Stomach (tissue), 9 donors: Measurements from ENCODE around the gene NUP62. TPM values are rescaled to one million over a fixed set of nuclear protein-coding genes. Genes with fewer than 3 reads are reported as not detected.

Source experiments
- DNase-seq, 2 donors: peaks; one replicate each; pipeline versions ENCODE4 v3.0.0 to v3.0.0-alpha.2; 2013 to 2019
- H3K27ac ChIP-seq, 5 donors: fragments of 200-600 bp in 4 of 5; sonication (generic) in 4 of 5; one replicate each; pipeline ENCODE4 v1.5.1; 2013 to 2019; ENCODE audit warnings: mild to moderate bottlenecking in 1 of 5, moderate library complexity in 1 of 5
- H3K27me3 ChIP-seq, 3 donors: fragments of 200-600 bp; sonication (generic); one replicate each; pipeline ENCODE4 v1.5.1; 2017 to 2019; ENCODE audit warnings: mixed run types in 1 of 3
- H3K36me3 ChIP-seq, 4 donors: fragments of 200-600 bp; sonication (generic); 1 replicate in 3 of 4; 2 replicates in 1 of 4; pipeline ENCODE4 v1.5.1; 2016 to 2019
- H3K4me1 ChIP-seq, 4 donors: fragments of 200-600 bp; sonication (generic); one replicate each; pipeline ENCODE4 v1.5.1; 2016 to 2019
- H3K4me3 ChIP-seq, 4 donors: fragments of 200-600 bp; sonication (generic) in 3 of 4; one replicate each; pipeline ENCODE4 v1.5.1; 2016 to 2019; ENCODE audit warnings: mild to moderate bottlenecking in 1 of 4
- H3K9me3 ChIP-seq, 4 donors: fragments of 200-600 bp; sonication (generic); one replicate each; pipeline ENCODE4 v1.5.1; 2016 to 2019
- CTCF ChIP-seq, 7 experiments: fragments of 450-650 bp in 4 of 7; fragments of 200-600 bp in 3 of 7; sonication (generic) in 3 of 7; IDR thresholded peaks; one replicate each; pipeline ENCODE4 v1.5.1; 2016 to 2019; ENCODE audit warnings: antibody characterized with exemption in 7 of 7, control low read depth in 2 of 7, mild to moderate bottlenecking in 1 of 7
- EP300 ChIP-seq: sonication (generic); formaldehyde crosslinking; IDR thresholded peaks from one replicate; pipeline ENCODE4 v1.6.1; 2017; ENCODE audit warnings: antibody characterized with exemption
- POLR2A ChIP-seq, 4 donors: fragments of 450-650 bp; IDR thresholded peaks; one replicate each; pipeline ENCODE4 v1.6.1; 2016; ENCODE audit warnings: antibody characterized with exemption in 4 of 4, control low read depth in 2 of 4, mild to moderate bottlenecking in 1 of 4, moderate library complexity in 1 of 4
- POLR2AphosphoS5 ChIP-seq, 3 donors: sonication (generic); formaldehyde crosslinking; IDR thresholded peaks; one replicate each; pipeline ENCODE4 v1.6.1; 2016; ENCODE audit warnings: antibody characterized with exemption in 3 of 3
- WGBS, 5 donors: extraction: QIAGEN DNeasy Blood & Tissue Kit in 3 of 5; methylation state at CpG; one replicate each; pipeline versions ENCODE4 v1.1.5 to v1.1.7; 2013 to 2018; 5-methylcytosine and 5-hydroxymethylcytosine counted together
- intact Hi-C: fragments of 100-400 bp; cut with DNase I; formaldehyde crosslinking; loops from one replicate; pipeline ENCODE4 v1.15.1; 2023; ENCODE audit warnings: low total_unique reads
- polyA plus RNA-seq, 3 donors: library from polyadenylated mRNA; stranded (reverse); fragments of 200-250 nt; gene quantifications; one replicate each; pipeline ENCODE4 v1.2.3, GENCODE V29; 2013
- total RNA-seq, 5 donors: library from RNA; depleted of rRNA; stranded (reverse); fragments of >200 nt; gene quantifications; one replicate each; pipeline versions ENCODE4 v1.1.0 to v1.2.3, GENCODE V29; 2014 to 2016
- donor health status: healthy with polysubstance abuse.
- donor health status: Bipolar disorder and iron deficiency.
- donor health status: healthy.

Gene NUP62
- total and polyA plus RNA-seq, 8 donors: 5.3 to 58.0 (median 15.2) TPM

GRCh38 chr19:49861107-49861506, 68.2 kb downstream of the NUP62 start:
- intact Hi-C loops: no loop called here

GRCh38 chr19:49860336-49861102, 68.8 kb downstream of the NUP62 start:
- intact Hi-C loops: no loop called here
- peak in 1 of 2 donors; percentile 25 for DNase-seq
- whole genome bisulfite sequencing, 5 donors: 62 to 77% (median 64%) methylated on average over 10 to 17 of the region's 17 CpGs

More at GRCh38 chr19:49861107-49861506, 68.2 kb downstream of the NUP62 start:
- TF ChIP-seq POLR2AphosphoS5 (IDR thresholded peaks at IDR 0.05) (peak in 1 of 3 donors; percentile 6), CTCF (IDR thresholded peaks at IDR 0.05) (no peak), POLR2A (IDR thresholded peaks at IDR 0.05) (no peak), EP300 (no peak)
- H3K4me3 ChIP-seq: peak overlapping the region in 1 of 4 donors; percentile 28
- no peaks in the 10 kb centered on the region for H3K9me3 ChIP-seq
- H3K27me3 ChIP-seq: no peaks in the 10 kb centered on the region
- peak; percentile 78 to 87 for DNase-seq
- peak overlapping the region; percentile 53 to 78 (median 75) for H3K27ac ChIP-seq
- peaks cover 73 to 90% (median 88%) of the 10 kb centered on the region in 4 donors for H3K36me3 ChIP-seq
- H3K4me1 ChIP-seq: peaks cover 32 to 46% (median 39%) of the 10 kb centered on the region in 4 donors
- WGBS, 5 donors: 14 to 31% (median 20%) methylated on average over 5 to 13 of the region's 13 CpGs

GRCh38 chr19:49859682-49860335, 69.5 kb downstream of the NUP62 start:
- no peaks in the 10 kb centered on the region for H3K9me3 ChIP-seq
- no peak for TF ChIP-seq CTCF (IDR thresholded peaks at IDR 0.05)
- no peak for TF ChIP-seq POLR2AphosphoS5 (IDR thresholded peaks at IDR 0.05)
- TF ChIP-seq POLR2A (IDR thresholded peaks at IDR 0.05): no peak
- TF ChIP-seq EP300: no peak
- H3K36me3 ChIP-seq: peaks cover 85 to 100% (median 99%) of the 10 kb centered on the region in 4 donors
- no peaks in the 10 kb centered on the region for H3K27me3 ChIP-seq
- peaks cover 19 to 39% (median 30%) of the 10 kb centered on the region in 4 donors for H3K4me1 ChIP-seq
- 81 to 84% (median 82%) methylated on average over 16 to 22 of the region's 22 CpGs for WGBS, 5 donors
- peak overlapping the region in 3 of 5 donors; percentile 75 to 78 (median 75) for H3K27ac ChIP-seq
- intact Hi-C loops: no loop called here
- no peak overlapping the region for H3K4me3 ChIP-seq
- DNase-seq: no peak

More at GRCh38 chr19:49860336-49861102, 68.8 kb downstream of the NUP62 start:
- Histone ChIP-seq H3K4me1 (peaks cover 26 to 40% (median 33%) of the 10 kb centered on the region in 4 donors), H3K27me3 (no peaks in the 10 kb centered on the region), H3K36me3 (peaks cover 79 to 96% (median 93%) of the 10 kb centered on the region in 4 donors), H3K27ac (peak overlapping the region; percentile 53 to 78 (median 75)), H3K4me3 (peak overlapping the region in 1 of 4 donors; percentile 28), H3K9me3 (no peaks in the 10 kb centered on the region)
- TF ChIP-seq CTCF (IDR thresholded peaks at IDR 0.05) (no peak), POLR2A (IDR thresholded peaks at IDR 0.05) (no peak), EP300 (no peak), POLR2AphosphoS5 (IDR thresholded peaks at IDR 0.05) (no peak)
